ENCODE results near the gene DIRAS1. TPM values are rescaled to one million over a fixed set of nuclear protein-coding genes. Genes with fewer than 3 reads are reported as not detected.

DIRAS1 gene
- total and polyA plus RNA-seq, 2 of the 4 experiments (the other 2 are of a cell fraction), result 1.4 to 10.3 TPM

DNA sequence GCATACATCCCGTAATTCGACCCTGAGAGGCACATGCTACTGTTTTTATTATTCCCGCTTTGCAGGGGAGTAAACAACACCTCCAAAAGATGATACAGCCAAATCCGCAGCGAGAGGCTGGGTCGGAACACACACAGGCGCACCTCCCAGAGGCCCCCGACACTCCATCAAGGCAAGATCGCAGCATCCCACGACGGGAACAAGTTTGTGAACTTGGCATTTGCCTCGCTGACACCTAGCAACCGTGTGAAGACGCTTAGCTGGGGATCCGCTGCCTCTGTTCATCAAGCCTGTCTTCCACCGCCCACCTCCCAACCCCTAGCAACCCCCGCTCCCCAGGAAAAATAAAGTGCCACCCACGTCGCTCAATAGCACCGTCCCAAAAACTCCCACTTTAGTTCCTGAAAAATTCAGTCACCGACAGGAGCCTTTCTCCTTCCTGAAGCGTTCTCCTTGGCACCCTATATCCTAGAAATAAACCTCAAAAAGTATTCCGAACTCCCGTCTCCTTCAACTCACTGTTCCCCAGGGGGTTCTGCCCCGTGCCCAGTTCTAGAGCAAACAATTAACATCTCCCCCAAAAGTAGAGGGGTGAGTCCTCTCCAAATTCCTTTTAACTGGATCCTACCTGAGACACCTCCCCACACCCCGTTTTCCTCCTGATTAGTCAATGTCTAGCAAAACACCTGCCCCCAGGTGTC is 20.4 kb downstream of the DIRAS1 start:
- ChIA-PET CTCF (no interaction called here), POLR2A (ENCODE audit: unreplicated experiment) (no interaction called here)
- H3K4me1 ChIP-seq (ENCODE audit: control insufficient read depth, insufficient read depth, low read length), result no peaks in the 10 kb centered on the region
- no peak overlapping the region for H2BK120ac ChIP-seq (ENCODE audit: low read depth, low read length)
- no peak overlapping the region for H3K4me2 ChIP-seq (ENCODE audit: low read depth, low read length)
- no TSS peak for BruUV-seq (replicated peaks)
- dilution Hi-C loops (cut with HindIII; ENCODE audit: low sequenced_read_pairs, unreplicated experiment) (no loop called here), in situ Hi-C loops (cut with MboI; ENCODE audit: low sequenced_read_pairs) (no loop called here), intact Hi-C loops (cut with micrococcal nuclease) (no loop called here)
- no peak overlapping the region for H2BK20ac ChIP-seq (ENCODE audit: low read depth, low read length)
- no peak overlapping the region for H3K18ac ChIP-seq (ENCODE audit: low read depth, low read length)
- no peak for TF ChIP-seq NFE2L2 (IDR thresholded peaks at IDR 0.05; ENCODE audit: low read depth, low read length)
- TF ChIP-seq, protein P1, sequence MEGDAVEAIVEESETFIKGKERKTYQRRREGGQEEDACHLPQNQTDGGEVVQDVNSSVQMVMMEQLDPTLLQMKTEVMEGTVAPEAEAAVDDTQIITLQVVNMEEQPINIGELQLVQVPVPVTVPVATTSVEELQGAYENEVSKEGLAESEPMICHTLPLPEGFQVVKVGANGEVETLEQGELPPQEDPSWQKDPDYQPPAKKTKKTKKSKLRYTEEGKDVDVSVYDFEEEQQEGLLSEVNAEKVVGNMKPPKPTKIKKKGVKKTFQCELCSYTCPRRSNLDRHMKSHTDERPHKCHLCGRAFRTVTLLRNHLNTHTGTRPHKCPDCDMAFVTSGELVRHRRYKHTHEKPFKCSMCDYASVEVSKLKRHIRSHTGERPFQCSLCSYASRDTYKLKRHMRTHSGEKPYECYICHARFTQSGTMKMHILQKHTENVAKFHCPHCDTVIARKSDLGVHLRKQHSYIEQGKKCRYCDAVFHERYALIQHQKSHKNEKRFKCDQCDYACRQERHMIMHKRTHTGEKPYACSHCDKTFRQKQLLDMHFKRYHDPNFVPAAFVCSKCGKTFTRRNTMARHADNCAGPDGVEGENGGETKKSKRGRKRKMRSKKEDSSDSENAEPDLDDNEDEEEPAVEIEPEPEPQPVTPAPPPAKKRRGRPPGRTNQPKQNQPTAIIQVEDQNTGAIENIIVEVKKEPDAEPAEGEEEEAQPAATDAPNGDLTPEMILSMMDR (conservative IDR thresholded peaks at IDR 0.05; ENCODE audit: low read depth, low read length), result no peak
- no peak for TF ChIP-seq CHD1 (IDR thresholded peaks at IDR 0.05; ENCODE audit: low read depth, low read length)
- TF ChIP-seq MXI1 (IDR thresholded peaks at IDR 0.05; ENCODE audit: borderline replicate concordance, low read depth, low read length), result no peak
- TF ChIP-seq BHLHE40 (IDR thresholded peaks at IDR 0.05; ENCODE audit: low read depth, low read length), result no peak
- no peak for TF ChIP-seq FOS (IDR thresholded peaks at IDR 0.05; ENCODE audit: low read depth, low read length)
- no peak for TF ChIP-seq CEBPB (IDR thresholded peaks at IDR 0.05; ENCODE audit: low read depth, low read length)
- no peak for TF ChIP-seq RAD21 (IDR thresholded peaks at IDR 0.05; ENCODE audit: low read length)
- TF ChIP-seq, protein P2, sequence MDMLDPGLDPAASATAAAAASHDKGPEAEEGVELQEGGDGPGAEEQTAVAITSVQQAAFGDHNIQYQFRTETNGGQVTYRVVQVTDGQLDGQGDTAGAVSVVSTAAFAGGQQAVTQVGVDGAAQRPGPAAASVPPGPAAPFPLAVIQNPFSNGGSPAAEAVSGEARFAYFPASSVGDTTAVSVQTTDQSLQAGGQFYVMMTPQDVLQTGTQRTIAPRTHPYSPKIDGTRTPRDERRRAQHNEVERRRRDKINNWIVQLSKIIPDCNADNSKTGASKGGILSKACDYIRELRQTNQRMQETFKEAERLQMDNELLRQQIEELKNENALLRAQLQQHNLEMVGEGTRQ (IDR thresholded peaks at IDR 0.05; ENCODE audit: low read depth, low read length), result no peak
- TF ChIP-seq SMC3 (IDR thresholded peaks at IDR 0.05; ENCODE audit: low read depth, low read length), result no peak
- TF ChIP-seq MAFK (IDR thresholded peaks at IDR 0.05; ENCODE audit: low read depth, low read length), result no peak
- no peak for TF ChIP-seq POLR2A (IDR thresholded peaks at IDR 0.05; ENCODE audit: low read depth, low read length)
- no peak for TF ChIP-seq RCOR1 (IDR thresholded peaks at IDR 0.05; ENCODE audit: insufficient replicate concordance, low read length)
- TF ChIP-seq RFX5 (IDR thresholded peaks at IDR 0.05; ENCODE audit: low read depth, low read length), result no peak
- no peak for TF ChIP-seq MAZ (IDR thresholded peaks at IDR 0.05; ENCODE audit: borderline replicate concordance, low read depth, low read length)
- TF ChIP-seq, protein P3, sequence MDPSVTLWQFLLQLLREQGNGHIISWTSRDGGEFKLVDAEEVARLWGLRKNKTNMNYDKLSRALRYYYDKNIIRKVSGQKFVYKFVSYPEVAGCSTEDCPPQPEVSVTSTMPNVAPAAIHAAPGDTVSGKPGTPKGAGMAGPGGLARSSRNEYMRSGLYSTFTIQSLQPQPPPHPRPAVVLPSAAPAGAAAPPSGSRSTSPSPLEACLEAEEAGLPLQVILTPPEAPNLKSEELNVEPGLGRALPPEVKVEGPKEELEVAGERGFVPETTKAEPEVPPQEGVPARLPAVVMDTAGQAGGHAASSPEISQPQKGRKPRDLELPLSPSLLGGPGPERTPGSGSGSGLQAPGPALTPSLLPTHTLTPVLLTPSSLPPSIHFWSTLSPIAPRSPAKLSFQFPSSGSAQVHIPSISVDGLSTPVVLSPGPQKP (IDR thresholded peaks at IDR 0.05; ENCODE audit: borderline replicate concordance, low read depth, low read length), result no peak
- H2BK5ac ChIP-seq (ENCODE audit: low read depth, low read length, poor library complexity, severe bottlenecking), result no peak overlapping the region
- H3K56ac ChIP-seq (ENCODE audit: extremely low read depth, insufficient read depth, low read length), result no peak overlapping the region
- 6% methylated on average over 15 of the region's 26 CpGs; no CpG with 5 or more reads in 1 of the 2 experiments for WGBS, 2 experiments (ENCODE audit: extremely low coverage in 2 of 2, insufficient read length in 1 of 2)
- no peaks in the 10 kb centered on the region; the same call in none of the 2 replicates for H4K20me1 ChIP-seq (ENCODE audit: insufficient read depth, low read length)
- no peak overlapping the region for H4K8ac ChIP-seq (ENCODE audit: low read depth in 2 of 2, low read length in 2 of 2)
- H3K9me3 ChIP-seq (ENCODE audit: control insufficient read depth, insufficient read depth, low read length), result no peaks in the 10 kb centered on the region
- peak overlapping the region; percentile 23 for H2AFZ ChIP-seq (replicated peaks; ENCODE audit: low read length, poor library complexity)
- DNase-seq (no peak), ATAC-seq (ENCODE audit: low read depth) (no peak)
- H2AK5ac ChIP-seq (ENCODE audit: low read depth, low read length), result no peak overlapping the region
- no peak overlapping the region for H2BK15ac ChIP-seq (ENCODE audit: low read depth, low read length)
- H4K91ac ChIP-seq (ENCODE audit: insufficient read depth, low read depth, low read length), result no peak overlapping the region
- H4K5ac ChIP-seq (ENCODE audit: low read depth, low read length), result no peak overlapping the region
- H3K4ac ChIP-seq (ENCODE audit: low read depth, low read length), result no peak overlapping the region
- H3K27me3 ChIP-seq (ENCODE audit: control insufficient read depth, insufficient read depth, low read length), result peaks cover 45% of the 10 kb centered on the region
- H3K9ac ChIP-seq (ENCODE audit: low read depth, low read length), result no peak overlapping the region
- no peak overlapping the region for H2AK9ac ChIP-seq (replicated peaks; ENCODE audit: low read depth, low read length, poor library complexity)
- no peak overlapping the region for H3K27ac ChIP-seq (ENCODE audit: insufficient read depth, low read length)
- no peaks in the 10 kb centered on the region for H3K9me1 ChIP-seq (ENCODE audit: insufficient read depth, low read length)
- H3K36me3 ChIP-seq (ENCODE audit: control insufficient read depth, insufficient read depth, low read length), result no peaks in the 10 kb centered on the region
- peak overlapping the region; percentile 32; the same call in 1 of the 2 replicates for H3K23ac ChIP-seq (ENCODE audit: low read depth, low read length)
- H3K79me1 ChIP-seq (ENCODE audit: low read depth in 1 of 2, low read length in 2 of 2), result no peaks in the 10 kb centered on the region
- H3K4me3 ChIP-seq (ENCODE audit: insufficient read depth, low read depth, low read length), result no peak overlapping the region
- H3K14ac ChIP-seq (replicated peaks; ENCODE audit: low read depth, low read length), result no peak overlapping the region
